Epithelial cell of esophagus (primary cell): Measurements from ENCODE around the gene FAM124A.

ENCODE experiments used
- DNase-seq: peaks from one replicate; pipeline ENCODE4 v3.0.0; 2010; ENCODE audit warnings: low read depth
- H3K4me3 ChIP-seq: 2 replicates; pipeline ENCODE4 v1.5.1; 2011; ENCODE audit warnings: mild to moderate bottlenecking, low read length, control low read depth
- CTCF ChIP-seq: IDR thresholded peaks from 2 replicates; pipeline ENCODE4 v1.5.1; 2011; ENCODE audit warnings: low read depth, mild to moderate bottlenecking, low read length, control low read depth, inconsistent platforms; ENCODE audit not compliant: insufficient read depth; ENCODE audit errors: missing control alignments

Gene FAM124A

DNA sequence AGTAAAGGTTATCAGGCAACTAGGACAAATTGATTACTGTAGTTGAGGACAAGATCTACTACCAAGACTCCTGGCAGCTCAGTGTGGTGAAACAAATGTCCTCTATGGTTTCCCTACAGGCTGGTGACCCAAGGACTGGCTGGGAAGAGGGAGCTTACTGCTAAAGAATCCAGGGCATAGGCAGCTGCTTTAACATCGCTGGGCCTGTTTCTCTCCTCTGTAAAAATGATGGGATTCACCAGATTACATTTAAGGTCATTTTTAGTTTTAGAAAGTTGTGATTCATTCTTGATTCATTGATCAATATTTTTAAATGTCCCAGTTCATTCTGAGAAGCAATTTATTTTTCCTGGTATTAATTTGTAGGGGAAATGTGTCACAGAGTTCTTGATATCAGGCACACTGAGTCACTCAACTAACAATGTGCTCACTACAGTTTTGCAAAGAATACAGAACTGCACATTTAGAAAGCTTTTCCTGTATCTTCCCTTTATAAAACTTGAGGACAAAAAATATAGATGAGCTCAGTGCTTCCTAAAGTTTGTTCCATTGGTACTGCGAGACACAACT is 19.6 kb upstream of the FAM124A start:
- no peak for DNase-seq
- no peak for TF ChIP-seq CTCF

DNA sequence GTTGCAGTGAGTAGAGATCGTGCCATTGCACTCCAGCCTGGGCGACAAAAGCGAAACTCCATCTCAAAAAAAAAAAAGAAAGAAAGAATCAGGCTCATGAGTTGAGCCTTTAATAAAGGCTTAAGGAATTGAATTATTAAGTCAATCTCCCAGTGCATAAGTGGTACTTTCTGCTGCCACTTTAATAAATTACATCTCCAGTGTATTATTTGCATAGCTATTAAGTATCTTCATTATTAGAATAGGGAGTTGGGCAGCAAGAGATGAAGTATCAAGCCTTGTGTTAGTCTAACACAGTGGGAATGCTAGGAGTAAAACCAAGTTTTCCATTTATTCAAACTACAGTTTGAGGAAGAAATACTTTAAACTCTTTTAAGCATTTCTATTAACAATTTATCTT is 15.6 kb upstream of the FAM124A start:
- no peak overlapping the region for H3K4me3 ChIP-seq
- no peak for DNase-seq
- no peak for TF ChIP-seq CTCF

More for the DNA sequence above, 19.6 kb upstream of the FAM124A start:
- no peak overlapping the region for H3K4me3 ChIP-seq

GRCh38 chr13:51207881-51208280 is 14.3 kb upstream of the FAM124A start:
- no peak for DNase-seq
- no peak for TF ChIP-seq CTCF

DNA sequence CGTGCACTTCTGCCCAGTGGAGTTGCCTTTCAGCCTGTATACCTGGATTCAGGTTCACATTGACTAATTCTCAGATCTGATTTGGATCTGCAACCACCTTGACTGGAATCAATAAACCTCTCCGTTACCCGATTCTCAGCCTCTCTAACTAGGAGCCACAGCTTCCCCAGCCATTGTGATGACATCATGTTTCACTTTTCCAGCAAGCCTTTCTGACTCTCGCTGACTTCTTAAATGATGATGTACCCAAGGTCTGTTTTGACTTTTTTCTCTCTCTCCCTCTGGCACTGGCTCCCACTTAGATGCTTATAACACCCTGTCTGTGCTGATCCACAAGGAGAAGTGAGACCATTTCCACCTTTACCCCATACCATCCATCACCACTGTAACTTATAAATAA is 13.5 kb upstream of the FAM124A start:
- no peak for DNase-seq
- H3K4me3 ChIP-seq = no peak overlapping the region
- no peak for TF ChIP-seq CTCF

More at GRCh38 chr13:51207881-51208280, 14.3 kb upstream of the FAM124A start:
- no peak overlapping the region for H3K4me3 ChIP-seq

DNA sequence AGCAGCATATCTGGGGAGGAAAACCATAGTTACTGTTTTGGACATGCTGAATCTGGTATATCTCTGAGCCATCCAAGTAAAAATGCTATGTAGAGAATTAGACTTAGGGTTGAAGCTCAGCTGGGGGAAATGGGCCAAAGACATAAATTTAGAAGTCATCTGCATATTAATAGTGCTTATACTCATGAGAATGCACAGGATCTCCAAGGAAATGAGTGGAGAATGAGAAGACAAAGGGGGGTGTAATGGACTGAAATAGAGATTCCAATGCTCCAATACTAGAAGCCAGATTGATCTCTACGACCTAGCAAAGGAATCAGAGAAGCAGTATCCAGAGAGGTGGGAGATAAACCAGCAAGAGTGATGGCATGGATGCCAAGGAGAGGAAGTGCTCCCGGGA is 10.3 kb upstream of the FAM124A start:
- DNase-seq = no peak
- no peak overlapping the region for H3K4me3 ChIP-seq
- TF ChIP-seq CTCF = no peak

DNA sequence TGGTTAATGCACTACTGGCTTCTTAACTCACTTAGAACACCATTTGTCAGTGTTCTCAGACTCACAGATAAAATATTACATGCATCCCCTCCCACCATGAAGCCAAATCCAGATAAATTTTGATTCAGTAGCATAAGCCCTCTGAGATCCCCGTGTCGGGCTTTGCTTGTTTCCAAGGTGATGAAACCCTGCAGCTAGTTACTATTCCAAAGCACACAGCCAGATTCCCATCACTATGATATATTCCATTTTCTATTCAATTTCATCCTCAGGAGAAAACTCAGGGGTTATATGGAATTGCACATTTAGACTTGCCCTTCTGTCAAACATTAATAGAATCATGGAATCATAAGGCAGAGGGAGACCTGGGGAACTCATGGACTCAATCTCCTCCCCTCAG is 9.4 kb upstream of the FAM124A start:
- H3K4me3 ChIP-seq = no peak overlapping the region
- TF ChIP-seq CTCF = no peak
- DNase-seq = no peak

GRCh38 chr13:51213173-51213728 is 8.9 kb upstream of the FAM124A start:
- no peak for TF ChIP-seq CTCF
- H3K4me3 ChIP-seq = no peak overlapping the region
- DNase-seq = no peak
